ENCODE data around the gene ABHD12. TPM values are rescaled to one million over a fixed set of nuclear protein-coding genes. Genes with fewer than 3 reads are reported as not detected.

Gene ABHD12
- total and polyA plus RNA-seq, 11 donors, result 15.6 to 43.8 (median 26.5) TPM

GRCh38 chr20:25399037-25399430, 8.4 kb upstream of the ABHD12 start:
- Histone ChIP-seq H3K4me3 (no peak overlapping the region), H3K4me1 (peaks cover 0 to 8% (median 0%) of the 10 kb centered on the region in 12 donors), H3K27ac (no peak overlapping the region), H3K36me3 (no peaks in the 10 kb centered on the region), H3K9me3 (peaks cover 0 to 24% (median 19%) of the 10 kb centered on the region in 12 donors), H3K27me3 (no peaks in the 10 kb centered on the region)
- 12 to 28% (median 18%) methylated on average over 5 of the region's 5 CpGs for WGBS, 4 donors
- TF ChIP-seq CTCF (IDR thresholded peaks at IDR 0.05) (peak; percentile 45 to 75 (median 63)), POLR2A (IDR thresholded peaks at IDR 0.05) (no peak)
- DNase-seq (peak in 1 of 5 donors; percentile 29), ATAC-seq (peak in 3 of 4 donors; percentile 84 to 88 (median 86))
- intact Hi-C loops (cut with DNase I), result loop anchor here (2.0 to 10.0 kb wide), 14 partner anchors 62 to 407 kb away; partner anchors contain the start of genes ENTPD6 (in 7 of the 10), APMAP (in 4 of the 10), NANP (in 1 of the 10) and ZNF337 (in 1 of the 10)

- no peak for ATAC-seq
- DNase-seq, result no peak
- no peaks in the 10 kb centered on the region for H3K27me3 ChIP-seq
- no peak for TF ChIP-seq CTCF (IDR thresholded peaks at IDR 0.05)
- WGBS, 4 donors, result 52 to 67% (median 58%) methylated on average over 4 of the region's 4 CpGs
- no peak overlapping the region for H3K27ac ChIP-seq
- H3K36me3 ChIP-seq, result no peaks in the 10 kb centered on the region
- peaks cover 0 to 8% (median 0%) of the 10 kb centered on the region in 12 donors for H3K4me1 ChIP-seq
- no peak overlapping the region for H3K4me3 ChIP-seq
- H3K9me3 ChIP-seq, result peaks cover 0 to 20% (median 14%) of the 10 kb centered on the region in 12 donors
- intact Hi-C loops (cut with DNase I), result loop anchor here (2.0 to 10.0 kb wide), 14 partner anchors 61 to 406 kb away; partner anchors contain the start of genes ENTPD6 (in 7 of the 10), APMAP (in 4 of the 10), NANP (in 1 of the 10) and ZNF337 (in 1 of the 10)
Measured at GRCh38 chr20:25398376-25399036, 7.9 kb upstream of the ABHD12 start.

- intact Hi-C loops (cut with DNase I), result loop anchor here (2.0 to 10.0 kb wide), 14 partner anchors 61 to 406 kb away; partner anchors contain the start of genes ENTPD6 (in 7 of the 10), APMAP (in 4 of the 10), NANP (in 1 of the 10) and ZNF337 (in 1 of the 10)
- H3K4me1 ChIP-seq, result peaks cover 0 to 8% (median 0%) of the 10 kb centered on the region in 12 donors
- H3K27me3 ChIP-seq, result no peaks in the 10 kb centered on the region
- H3K36me3 ChIP-seq, result no peaks in the 10 kb centered on the region
- peaks cover 0 to 13% (median 8%) of the 10 kb centered on the region in 12 donors for H3K9me3 ChIP-seq
- no peak for ATAC-seq
- DNase-seq, result no peak
- 58 to 79% (median 64%) methylated on average over 1 of the region's 1 CpG for WGBS, 4 donors
- no peak overlapping the region for H3K27ac ChIP-seq
- TF ChIP-seq POLR2A (IDR thresholded peaks at IDR 0.05), result no peak
- TF ChIP-seq CTCF (IDR thresholded peaks at IDR 0.05), result no peak
- H3K4me3 ChIP-seq, result no peak overlapping the region
Measured at GRCh38 chr20:25397821-25398220, 7.2 kb upstream of the ABHD12 start.

- no peak for ATAC-seq
- intact Hi-C loops (cut with DNase I), result loop anchor here (5.0 to 10.0 kb wide), 12 partner anchors 60 to 405 kb away; partner anchors contain the start of genes ENTPD6 (in 7 of the 10), APMAP (in 4 of the 10), NANP (in 1 of the 10) and ZNF337 (in 1 of the 10)
- Histone ChIP-seq H3K27me3 (no peaks in the 10 kb centered on the region), H3K4me3 (no peak overlapping the region), H3K27ac (no peak overlapping the region), H3K36me3 (no peaks in the 10 kb centered on the region), H3K9me3 (peaks cover 0 to 6% (median 2%) of the 10 kb centered on the region in 12 donors), H3K4me1 (peaks cover 0 to 8% (median 0%) of the 10 kb centered on the region in 12 donors)
- DNase-seq, result no peak
- no peak for TF ChIP-seq POLR2A (IDR thresholded peaks at IDR 0.05)
- no peak for TF ChIP-seq CTCF (IDR thresholded peaks at IDR 0.05)
- WGBS, 4 donors, result 73 to 82% (median 77%) methylated on average over 6 of the region's 6 CpGs
Measured at GRCh38 chr20:25397096-25397495, 6.5 kb upstream of the ABHD12 start.

Data from heart left ventricle (tissue), 16 donors.